Kidney (tissue), 14 donors: ENCODE results near the gene CNOT3. TPM values are rescaled to one million over a fixed set of nuclear protein-coding genes. Genes with fewer than 3 reads are reported as not detected.

Source experiments
- DNase-seq, 5 donors: peaks; one replicate each; pipeline ENCODE4 v3.0.0-alpha.2; 2013 to 2020
- FAIRE-seq: peaks from 2 replicates; lab custom pipeline; 2012; peaks lifted over from hg19 to GRCh38; lab: Jason Lieb, UNC
- H3K27ac ChIP-seq, 2 donors: one replicate each; pipeline ENCODE4 v1.7.0; 2013; ENCODE audit warnings: low read depth in 2 of 2, low read length in 2 of 2, inconsistent platforms in 1 of 2
- H3K27me3 ChIP-seq: one replicate; pipeline ENCODE4 v1.7.1; 2013; ENCODE audit warnings: low read length, inconsistent platforms; ENCODE audit not compliant: control insufficient read depth, insufficient read depth
- H3K36me3 ChIP-seq, 3 donors: one replicate each; pipeline versions ENCODE4 v1.7.0 to v1.7.1; 2013; ENCODE audit warnings: low read length in 3 of 3, control low read depth in 1 of 3, inconsistent platforms in 1 of 3; ENCODE audit not compliant: insufficient read depth in 3 of 3, control insufficient read depth in 2 of 3
- H3K4me1 ChIP-seq, 3 donors: one replicate each; pipeline versions ENCODE4 v1.7.0 to v1.7.1; 2013; ENCODE audit warnings: low read length in 3 of 3, inconsistent platforms in 1 of 3, low read depth in 1 of 3; ENCODE audit not compliant: control insufficient read depth in 2 of 3, insufficient read depth in 2 of 3
- H3K4me3 ChIP-seq, 3 donors: one replicate each; pipeline versions ENCODE4 v1.7.0 to v1.8.1; 2013; ENCODE audit warnings: low read length in 3 of 3, control low read depth in 1 of 3, inconsistent platforms in 1 of 3
- H3K9ac ChIP-seq, 3 donors: one replicate each; pipeline versions ENCODE4 v1.7.0 to v1.7.1; 2013; ENCODE audit warnings: low read length in 3 of 3, control low read depth in 1 of 3, inconsistent platforms in 1 of 3
- H3K9me3 ChIP-seq, 3 donors: one replicate each; pipeline versions ENCODE4 v1.7.0 to v1.7.1; 2013; ENCODE audit warnings: low read length in 3 of 3, control low read depth in 1 of 3, inconsistent platforms in 1 of 3; ENCODE audit not compliant: control insufficient read depth in 2 of 3, insufficient read depth in 1 of 3
- intact Hi-C: fragments of 100-400 bp; cut with DNase I; formaldehyde crosslinking; loops from one replicate; pipeline ENCODE4 v1.11.1; 2022
- polyA plus RNA-seq: library from polyadenylated mRNA; stranded (reverse); fragments of 350-450 nt; fragmentation: Illumina TruSeq; extraction: RNeasy Lipid Tissue Mini Kit (QIAGEN cat#74804); gene quantifications from one replicate; pipeline ENCODE4 v1.2.3, GENCODE V29; 2014; ENCODE audit warnings: low read depth, low replicate concordance; ENCODE audit not compliant: insufficient read depth
- total RNA-seq: library from RNA; stranded (reverse); fragmentation: NEBNext Ultra II Directional; extraction: Animal tissue kit (Norgen Biotek cat#: 25700); gene quantifications from one replicate; pipeline ENCODE4 v1.2.1, GENCODE V29; 2021
- TF ChIP-seq, protein P1 (sequence below): IDR thresholded peaks from 3 replicates; pipeline ENCODE4 v1.5.1; 2012; ENCODE audit warnings: mild to moderate bottlenecking, moderate library complexity, borderline replicate concordance; ENCODE audit not compliant: insufficient read depth; ENCODE audit errors: extremely low read depth
- donor health status: control.
- donor health status: control.
- donor health status: control.
- donor health status: control.
- donor health status: control.
- donor health status: DM: yes; HTN: yes; CAD: no.
- donor health status: Normal renal cell carcinoma (clear cell type).

Gene CNOT3
- total and polyA plus RNA-seq, 2 donors from 2014 or later, result 30.8 to 38.1 TPM

DNA sequence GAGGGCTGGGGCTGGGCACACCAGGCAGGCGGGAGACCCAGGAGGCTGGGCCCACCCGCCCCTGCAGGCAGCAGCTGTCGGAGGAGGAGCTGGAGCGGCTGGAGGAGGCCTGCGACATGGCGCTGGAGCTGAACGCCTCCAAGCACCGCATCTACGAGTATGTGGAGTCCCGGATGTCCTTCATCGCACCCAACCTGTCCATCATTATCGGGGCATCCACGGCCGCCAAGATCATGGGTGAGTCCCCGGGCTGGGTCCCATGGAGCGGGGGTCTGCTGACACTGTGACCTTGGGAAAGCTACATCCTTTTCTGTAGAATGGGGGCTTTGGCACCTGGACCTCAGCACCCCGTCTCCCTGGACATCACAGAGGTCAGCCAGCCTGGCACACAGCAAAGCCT lies 13.9 kb upstream of the CNOT3 start:
- TF ChIP-seq, protein P1, sequence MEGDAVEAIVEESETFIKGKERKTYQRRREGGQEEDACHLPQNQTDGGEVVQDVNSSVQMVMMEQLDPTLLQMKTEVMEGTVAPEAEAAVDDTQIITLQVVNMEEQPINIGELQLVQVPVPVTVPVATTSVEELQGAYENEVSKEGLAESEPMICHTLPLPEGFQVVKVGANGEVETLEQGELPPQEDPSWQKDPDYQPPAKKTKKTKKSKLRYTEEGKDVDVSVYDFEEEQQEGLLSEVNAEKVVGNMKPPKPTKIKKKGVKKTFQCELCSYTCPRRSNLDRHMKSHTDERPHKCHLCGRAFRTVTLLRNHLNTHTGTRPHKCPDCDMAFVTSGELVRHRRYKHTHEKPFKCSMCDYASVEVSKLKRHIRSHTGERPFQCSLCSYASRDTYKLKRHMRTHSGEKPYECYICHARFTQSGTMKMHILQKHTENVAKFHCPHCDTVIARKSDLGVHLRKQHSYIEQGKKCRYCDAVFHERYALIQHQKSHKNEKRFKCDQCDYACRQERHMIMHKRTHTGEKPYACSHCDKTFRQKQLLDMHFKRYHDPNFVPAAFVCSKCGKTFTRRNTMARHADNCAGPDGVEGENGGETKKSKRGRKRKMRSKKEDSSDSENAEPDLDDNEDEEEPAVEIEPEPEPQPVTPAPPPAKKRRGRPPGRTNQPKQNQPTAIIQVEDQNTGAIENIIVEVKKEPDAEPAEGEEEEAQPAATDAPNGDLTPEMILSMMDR, result no peak
- Histone ChIP-seq H3K36me3 (peaks cover 0 to 41% (median 39%) of the 10 kb centered on the region in 3 donors), H3K27ac (no peak overlapping the region), H3K9me3 (no peaks in the 10 kb centered on the region), H3K4me3 (no peak overlapping the region), H3K4me1 (no peaks in the 10 kb centered on the region), H3K27me3 (no peaks in the 10 kb centered on the region), H3K9ac (no peak overlapping the region)
- peak in 1 of 5 donors; percentile 66 for DNase-seq
- FAIRE-seq, result no peak
- intact Hi-C loops, result no loop called here

DNA sequence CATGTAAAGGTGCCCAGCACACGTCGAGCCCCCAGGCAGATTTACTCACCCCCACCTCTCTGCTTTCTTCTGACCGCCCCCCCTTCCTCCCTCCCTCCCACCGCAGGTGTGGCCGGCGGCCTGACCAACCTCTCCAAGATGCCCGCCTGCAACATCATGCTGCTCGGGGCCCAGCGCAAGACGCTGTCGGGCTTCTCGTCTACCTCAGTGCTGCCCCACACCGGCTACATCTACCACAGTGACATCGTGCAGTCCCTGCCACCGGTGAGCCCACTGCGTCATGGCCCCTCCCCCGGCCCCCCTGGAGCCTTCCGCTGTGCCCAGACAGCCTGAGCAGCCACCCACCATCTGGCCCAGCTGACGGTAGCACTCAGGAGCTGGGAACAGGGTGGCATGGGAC lies 13.2 kb upstream of the CNOT3 start:
- DNase-seq, result peak in 1 of 5 donors; percentile 70
- TF ChIP-seq, protein P1, result no peak
- Histone ChIP-seq H3K4me3 (no peak overlapping the region), H3K27ac (no peak overlapping the region), H3K9me3 (no peaks in the 10 kb centered on the region), H3K9ac (no peak overlapping the region), H3K4me1 (no peaks in the 10 kb centered on the region), H3K36me3 (peaks cover 0 to 43% (median 41%) of the 10 kb centered on the region in 3 donors), H3K27me3 (no peaks in the 10 kb centered on the region)
- intact Hi-C loops, result no loop called here
- no peak for FAIRE-seq

DNA sequence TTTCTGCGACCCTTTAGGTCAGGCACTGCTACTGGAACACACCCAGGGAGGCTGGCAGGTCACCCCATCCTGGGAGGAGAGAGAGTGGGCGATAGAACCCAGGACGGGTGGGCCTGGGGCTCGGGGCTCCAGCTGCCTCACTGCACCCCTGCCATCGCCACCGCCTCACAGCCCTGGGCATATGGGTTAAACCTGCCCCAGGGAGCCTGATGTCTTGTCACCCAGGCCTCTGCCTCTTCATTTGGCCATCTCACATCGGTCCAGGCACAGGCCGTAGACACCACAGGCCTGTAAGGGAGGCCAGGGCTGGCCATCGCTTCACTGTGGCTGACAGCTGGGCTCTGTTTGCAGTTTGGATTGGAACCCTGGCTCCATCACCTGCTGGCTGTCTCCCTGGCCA lies 11.8 kb upstream of the CNOT3 start:
- TF ChIP-seq, protein P1, result no peak
- Histone ChIP-seq H3K4me3 (no peak overlapping the region), H3K9ac (no peak overlapping the region), H3K27ac (no peak overlapping the region), H3K9me3 (no peaks in the 10 kb centered on the region), H3K36me3 (peaks cover 0 to 46% (median 45%) of the 10 kb centered on the region in 3 donors), H3K4me1 (no peaks in the 10 kb centered on the region), H3K27me3 (no peaks in the 10 kb centered on the region)
- FAIRE-seq, result no peak
- DNase-seq, result peak in 1 of 5 donors; percentile 55
- intact Hi-C loops, result no loop called here
